RPMI7951 (cell line): Measurements from ENCODE around the gene RALGAPB. TPM values are rescaled to one million over a fixed set of nuclear protein-coding genes. Genes with fewer than 3 reads are reported as not detected.
"Not testable (repeated sequence)": the region's sequence is repeated elsewhere in the genome, so short reads cannot be mapped to it uniquely, and the experiment has no call there.

Experiments used
- DNase-seq: peaks from one replicate; pipeline ENCODE4 v3.0.0-alpha.2; 2012; ENCODE audit warnings: low read depth
- total RNA-seq: library from RNA; depleted of rRNA; stranded (reverse); fragments of >200 nt; shearing (Covaris generic); gene quantifications from 2 replicates; pipeline ENCODE4 v1.2.3, GENCODE V29; 2014

The RALGAPB gene
- total RNA-seq, 1 experiment from 2014 or later, result 33.8 TPM

DNA sequence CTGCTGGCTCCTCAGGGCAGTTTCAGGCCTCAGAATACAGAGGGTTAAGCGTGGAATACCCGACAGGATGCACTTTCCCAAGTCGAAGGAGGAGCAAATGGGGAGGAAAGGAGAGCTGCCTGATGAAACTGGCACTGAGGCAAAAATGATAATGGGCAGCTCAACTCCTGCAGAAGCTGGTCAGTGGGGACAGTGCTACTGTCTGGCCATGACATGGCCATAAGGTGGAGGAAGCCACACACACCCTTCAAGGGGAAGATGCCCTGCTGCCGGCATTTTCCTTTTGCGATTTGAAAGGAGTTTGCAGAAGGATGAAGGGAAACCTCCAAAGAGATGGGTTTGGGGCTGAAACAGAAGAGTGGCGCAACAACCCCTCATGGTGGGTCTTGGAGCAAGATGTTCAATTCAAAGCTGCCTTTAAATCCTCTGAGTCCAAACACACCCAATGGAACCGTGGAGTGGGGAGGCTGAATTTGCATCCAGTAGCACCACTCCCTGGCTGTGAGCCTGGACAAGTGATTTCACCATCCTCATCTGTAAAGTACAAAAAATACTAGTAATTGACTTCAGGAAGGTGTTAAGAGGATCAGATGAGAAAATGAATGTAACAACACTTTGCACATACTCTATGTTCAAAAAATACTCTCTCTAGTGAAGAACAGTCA, 111.6 kb downstream of the RALGAPB start:
- no peak for DNase-seq

DNA sequence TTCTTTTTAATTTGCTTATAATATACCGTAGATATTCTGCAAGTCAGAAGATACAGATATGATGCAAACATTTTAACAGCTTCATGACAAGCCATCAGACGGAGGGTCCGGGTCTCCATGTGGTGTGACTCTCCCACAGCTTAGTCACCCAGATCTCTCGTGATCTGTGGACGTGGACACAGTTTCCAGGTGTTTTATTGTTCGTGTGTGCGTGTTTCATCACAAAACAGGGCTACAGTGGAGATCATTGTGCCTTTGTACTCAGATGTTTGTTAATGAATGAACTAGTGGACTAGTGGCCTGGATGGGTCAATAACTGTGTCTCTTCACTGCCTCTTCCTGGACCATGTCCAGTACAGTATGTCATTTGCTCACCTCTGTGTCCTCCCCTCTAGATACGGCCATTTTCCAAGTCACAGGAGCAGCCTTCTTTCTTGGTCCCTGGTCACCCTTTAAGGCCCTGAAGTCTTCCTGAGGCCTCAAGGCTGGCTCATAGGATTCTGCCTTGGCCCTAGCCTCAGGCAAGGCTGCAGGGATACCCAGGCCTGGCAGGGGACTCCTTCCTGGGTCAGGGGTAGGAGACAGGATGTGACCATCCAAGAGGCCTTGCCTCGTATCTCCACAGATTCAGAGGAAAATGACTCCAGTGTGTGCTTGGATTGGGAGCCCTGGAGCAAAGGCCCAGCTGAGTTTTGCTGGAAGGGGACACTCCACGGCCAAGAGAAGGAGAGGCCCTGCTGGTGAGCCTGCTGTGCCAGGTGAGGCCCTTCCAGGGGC, 112.9 kb downstream of the RALGAPB start:
- DNase-seq, result no peak

DNA sequence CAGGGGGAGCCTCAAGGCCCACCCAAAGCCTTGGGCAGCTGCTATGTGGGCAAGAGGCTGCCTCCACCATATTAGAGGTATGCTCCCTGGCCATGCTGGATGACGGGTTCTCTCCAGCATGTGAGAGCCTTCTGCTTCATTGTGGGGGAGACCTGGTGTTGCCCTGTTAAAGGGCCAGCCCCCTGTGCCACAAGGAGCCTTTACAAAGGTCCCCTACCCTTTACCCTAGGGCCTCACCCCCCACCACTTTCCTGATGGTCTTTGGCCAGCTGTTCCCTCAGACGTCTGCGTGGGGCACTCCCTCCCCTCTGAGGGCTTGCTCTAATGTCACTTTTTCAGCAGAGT, 113.5 kb downstream of the RALGAPB start:
- no peak for DNase-seq

DNA sequence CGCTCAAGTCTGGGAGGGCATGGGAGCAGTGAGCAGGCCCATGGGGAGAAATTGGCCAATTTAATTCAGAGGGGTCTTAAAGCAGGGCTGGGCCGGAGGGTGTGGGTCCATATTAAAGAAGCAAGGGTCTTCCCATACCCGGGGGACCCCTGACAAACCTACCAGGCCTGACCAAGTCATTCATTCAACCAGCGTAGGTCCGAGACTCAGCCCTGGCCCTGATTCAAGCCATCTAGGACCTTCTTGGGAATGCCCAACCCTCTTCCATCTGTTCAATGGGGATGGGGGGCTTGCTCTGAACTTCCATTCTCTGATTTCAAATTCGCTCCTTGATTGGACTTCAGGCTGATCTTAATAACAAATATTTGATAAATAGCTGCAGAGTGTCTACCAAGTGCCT, 115.7 kb downstream of the RALGAPB start:
- no peak for DNase-seq

DNA sequence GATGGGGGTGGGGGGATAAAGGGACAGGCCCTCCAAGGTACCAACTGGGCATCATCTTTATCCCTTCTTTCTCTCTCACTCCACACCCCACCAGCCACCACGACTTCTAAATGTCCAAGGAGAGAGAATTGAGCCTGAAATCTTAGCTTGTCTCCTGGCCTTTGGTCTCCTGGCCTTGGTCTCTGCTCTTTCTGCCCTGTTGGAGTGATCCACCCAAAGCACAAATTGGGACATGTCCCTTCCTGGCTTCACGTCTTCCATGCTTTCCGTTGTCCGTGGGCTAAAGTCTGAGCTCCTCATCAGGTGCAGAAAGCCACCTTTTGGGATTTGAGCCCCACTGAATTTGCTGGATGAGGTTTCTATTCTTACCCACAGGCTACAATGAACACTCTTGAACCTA, 116.7 kb downstream of the RALGAPB start:
- DNase-seq, result no peak

DNA sequence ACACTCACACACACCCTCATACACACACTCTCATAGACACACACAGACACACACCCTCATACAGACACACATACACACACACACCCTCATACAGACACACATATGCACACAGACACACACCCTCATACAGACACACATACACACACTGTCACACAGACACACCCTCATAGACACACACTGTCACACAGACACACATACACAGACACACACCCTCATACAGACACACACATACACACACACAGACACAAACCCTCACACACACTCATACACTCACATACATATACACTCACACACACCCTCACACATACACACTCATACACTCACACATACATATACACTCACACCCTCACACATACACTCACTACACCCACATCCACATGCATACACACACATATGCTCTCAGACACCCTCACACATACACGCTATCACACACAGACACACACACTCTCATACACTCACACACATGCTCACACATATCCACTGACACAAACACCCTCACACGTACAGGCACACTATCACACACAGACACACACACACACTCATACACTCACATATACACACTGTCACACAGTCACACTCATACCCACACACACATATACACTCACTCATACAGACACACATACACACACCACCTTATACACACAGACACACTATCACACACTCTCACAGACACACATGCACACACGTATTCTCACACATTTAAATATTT, 117.5 kb downstream of the RALGAPB start:
- DNase-seq, result no peak

DNA sequence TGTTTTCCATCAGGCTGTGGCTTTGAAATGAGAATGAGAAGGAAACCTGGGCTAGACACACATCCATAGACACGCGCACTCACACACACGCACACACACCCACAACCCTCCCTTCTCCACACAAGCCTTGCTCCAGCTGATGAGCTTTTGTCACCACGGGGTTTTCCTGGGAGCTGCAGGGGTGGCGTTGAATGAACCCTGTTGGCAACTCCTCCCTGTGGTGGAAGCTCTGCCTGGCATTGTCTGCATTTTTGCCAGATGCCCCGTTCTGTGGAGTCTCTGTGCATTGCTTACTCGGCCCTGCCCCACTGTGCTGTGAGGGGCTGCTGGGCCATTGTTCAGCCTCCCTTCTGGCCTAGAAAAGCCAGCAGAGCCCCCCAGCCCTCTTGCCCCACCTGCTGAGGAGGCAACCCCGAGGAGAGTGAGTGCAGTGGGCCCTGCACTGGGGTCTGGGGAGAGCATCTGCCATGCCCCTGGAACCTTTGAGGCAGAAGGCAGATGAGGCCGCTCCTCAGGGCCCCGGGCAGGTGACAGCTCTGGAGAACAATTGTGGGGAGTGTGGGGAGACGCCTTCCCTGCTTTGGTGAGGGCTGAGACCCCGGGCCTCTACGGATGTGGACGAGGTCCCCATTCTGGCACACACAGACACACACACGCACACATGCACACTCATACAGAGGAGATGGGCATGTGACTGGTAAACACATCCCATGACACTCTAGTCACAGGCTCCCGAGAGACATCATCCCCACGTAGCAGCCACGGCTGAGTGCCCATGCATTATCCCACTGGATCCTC, 118.2 kb downstream of the RALGAPB start:
- DNase-seq, result peak; percentile 18

DNA sequence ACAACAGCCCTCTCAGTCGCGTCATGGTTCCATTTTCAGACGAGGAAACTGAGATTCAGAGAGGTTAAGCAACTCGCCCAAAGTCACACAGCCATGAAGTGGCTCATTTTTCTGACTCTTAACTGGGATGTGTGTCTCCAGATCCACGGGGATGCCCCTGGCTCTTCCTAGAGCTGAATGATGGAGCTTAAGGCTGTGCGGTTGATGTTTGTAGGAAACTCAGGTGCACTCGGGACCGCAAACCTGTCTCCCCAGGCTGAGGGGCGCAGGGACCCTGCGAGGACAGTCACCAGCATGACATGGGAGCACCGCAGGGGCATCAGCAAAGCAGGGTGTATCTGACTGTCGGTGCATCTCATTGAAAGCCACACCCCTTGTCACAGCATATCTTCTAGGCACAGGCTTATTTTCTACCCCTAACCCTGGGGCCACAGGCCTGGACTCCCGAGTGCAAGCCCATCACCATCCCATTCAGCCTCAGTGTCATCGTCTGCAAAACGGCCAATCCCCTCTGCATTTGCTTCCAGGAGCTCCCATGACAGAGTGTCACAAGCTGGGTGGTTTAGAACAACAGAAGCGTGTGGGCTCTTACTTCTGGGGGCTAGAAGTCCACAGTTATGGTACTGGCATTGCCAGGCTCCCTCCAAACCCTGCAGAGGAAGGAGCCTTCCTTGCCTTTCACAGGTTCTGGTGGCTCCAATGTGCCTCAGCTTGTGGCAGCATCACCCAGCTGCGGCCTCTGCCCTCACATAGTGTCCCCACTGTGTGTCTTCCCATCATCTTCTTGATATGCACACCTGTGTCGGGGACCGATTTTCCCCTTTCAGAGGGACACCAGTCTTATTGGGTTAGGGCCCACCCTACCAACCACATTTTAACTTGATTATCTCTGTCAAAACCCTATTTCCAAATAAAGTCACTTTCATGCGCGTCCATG, 119.1 kb downstream of the RALGAPB start:
- DNase-seq, result no peak

DNA sequence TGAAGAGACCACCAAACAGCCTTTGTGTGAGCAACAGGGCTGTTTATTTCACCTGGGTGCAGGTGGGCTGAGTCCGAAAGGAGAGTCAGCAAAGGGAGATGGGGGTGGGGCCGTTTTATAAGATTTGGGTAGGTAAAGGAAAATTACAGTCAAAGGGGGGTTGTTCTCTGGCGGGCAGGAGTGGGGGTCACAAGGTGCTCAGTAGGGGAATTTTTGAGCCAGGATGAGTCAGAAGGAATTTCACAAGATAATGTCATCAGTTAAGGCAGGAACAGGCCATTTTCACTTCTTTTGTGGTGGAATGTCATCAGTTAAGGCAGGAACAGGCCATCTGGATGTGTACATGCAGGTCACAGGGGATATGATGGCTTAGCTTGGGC, 119.8 kb downstream of the RALGAPB start:
- DNase-seq, result peak; percentile 37

DNA sequence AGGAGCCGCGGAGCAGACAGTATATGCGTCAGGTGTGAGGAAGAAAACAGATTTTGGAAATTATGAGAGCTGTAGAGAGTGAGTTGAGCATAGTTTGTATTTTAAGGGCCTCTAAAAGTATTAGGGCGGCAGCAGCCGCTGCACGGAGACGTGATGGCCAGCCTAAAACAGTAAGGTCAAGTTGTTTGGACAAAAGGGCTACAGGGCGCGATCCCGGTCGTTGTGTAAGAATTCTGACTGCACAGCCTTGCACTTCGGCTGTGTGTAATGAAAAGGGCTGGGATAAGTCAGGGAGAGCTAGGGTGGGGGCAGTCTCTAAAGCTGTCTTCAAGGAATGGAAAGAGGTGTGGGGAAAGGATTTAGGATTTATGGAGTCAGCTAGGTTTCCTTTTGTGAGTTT, 121.6 kb downstream of the RALGAPB start:
- DNase-seq, result not testable (repeated sequence)

DNA sequence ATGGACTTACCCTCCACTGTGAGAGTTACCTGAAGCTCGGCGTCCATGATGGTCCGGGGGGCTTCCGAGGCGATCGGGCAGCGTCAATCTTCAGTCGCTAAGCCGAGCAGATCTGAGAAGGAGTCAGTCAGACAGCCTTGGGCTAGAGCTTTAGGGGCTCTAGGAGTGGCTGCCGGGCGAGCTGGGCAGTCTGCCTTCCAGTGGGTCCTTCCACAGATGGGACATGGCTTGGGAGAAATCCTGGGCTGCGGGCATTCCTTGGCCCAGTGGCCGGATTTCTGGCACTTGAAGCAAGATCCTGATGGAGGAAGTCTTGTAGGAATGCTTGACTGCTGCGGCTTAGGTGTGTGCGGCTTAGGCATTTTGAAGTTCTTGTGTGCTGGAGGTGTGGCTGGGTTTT, 123.2 kb downstream of the RALGAPB start:
- not testable (repeated sequence) for DNase-seq

DNA sequence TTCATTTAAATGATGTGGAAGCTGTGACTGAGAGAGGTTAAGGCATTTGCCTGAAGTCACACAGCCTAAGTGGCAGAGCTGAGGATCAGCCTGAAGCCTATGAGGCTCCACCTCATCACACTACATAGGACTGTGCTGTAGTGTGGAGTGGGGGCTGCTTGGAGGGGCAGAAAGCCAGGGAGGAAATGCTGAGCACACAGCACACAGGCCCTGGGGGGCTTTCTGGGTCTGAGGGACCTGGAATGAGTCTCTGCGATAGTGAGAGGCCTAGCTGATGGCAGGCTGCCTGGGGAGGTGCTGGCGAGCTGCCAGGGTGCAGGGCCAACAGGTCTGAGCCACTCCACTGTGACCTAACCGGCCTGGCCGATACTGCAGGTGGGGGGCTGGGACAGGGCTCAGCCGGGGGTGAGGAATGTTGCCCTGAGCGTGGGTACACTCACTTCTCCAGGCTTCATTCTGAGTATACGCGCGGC, 126.8 kb downstream of the RALGAPB start:
- peak; percentile 20 for DNase-seq

DNA sequence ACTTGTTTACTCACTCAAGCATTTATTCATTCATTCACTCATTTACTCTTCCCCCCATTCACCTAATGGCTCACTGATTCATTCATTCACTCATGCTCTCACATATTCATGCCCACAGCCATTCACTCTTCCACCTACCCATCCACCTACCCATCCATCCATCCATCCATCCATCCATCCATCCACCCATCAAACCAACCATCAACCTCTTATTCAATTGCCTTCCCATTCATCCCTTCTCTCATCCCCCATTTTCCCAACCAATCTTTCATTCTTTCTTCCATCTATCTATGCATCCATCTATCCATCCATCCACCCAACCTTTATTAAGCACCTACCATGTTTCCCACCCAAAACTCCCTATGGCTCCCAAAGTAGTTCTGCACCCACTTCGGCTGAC, 127.4 kb downstream of the RALGAPB start:
- no peak for DNase-seq

DNA sequence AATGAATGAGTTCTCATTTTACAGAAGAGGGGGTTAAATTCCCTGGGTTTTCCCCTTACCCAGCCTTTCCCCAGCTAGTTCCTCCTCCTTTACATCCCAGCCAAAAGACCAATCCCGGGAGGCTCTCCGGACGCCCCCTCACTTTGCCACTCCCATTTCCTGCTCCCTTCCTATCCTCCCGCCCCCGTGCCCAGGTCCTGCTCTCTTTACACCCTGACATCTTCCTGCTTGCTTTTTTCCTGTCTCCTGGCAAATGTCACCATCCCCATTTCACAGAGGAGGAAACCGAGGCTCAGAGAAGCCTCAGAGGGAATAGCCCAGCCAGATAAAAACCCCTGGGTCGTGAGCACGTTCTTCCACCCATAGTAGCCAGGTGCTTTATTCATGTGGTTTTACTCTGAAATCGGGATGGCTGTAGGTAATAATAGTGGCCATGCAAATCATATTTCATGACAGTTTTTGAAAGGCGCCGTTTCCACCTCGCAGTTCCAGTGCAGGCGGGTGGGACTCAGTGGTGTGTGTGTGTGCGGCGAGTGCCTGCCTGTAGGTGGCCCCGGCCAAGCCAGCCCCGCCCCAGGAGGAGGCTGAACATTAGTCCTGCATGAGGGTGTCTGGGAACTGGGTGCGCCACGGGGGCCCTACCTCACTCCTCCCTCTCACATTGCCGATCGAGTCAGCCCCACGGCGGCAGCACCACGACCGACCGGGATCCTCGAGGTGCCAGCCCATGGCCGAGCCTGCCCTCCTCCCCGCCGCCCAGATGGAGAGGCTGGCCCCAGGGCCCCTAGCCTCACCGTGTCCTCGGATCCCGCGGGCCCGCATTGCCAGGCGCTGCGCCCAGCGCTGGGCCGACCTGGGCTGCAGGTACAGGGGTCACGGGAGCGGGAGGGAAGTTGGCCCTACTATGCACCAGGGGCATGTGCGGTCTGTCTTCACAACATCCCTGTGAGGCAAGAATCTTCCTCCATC, 128.9 kb downstream of the RALGAPB start, which contains the start of gene ARHGAP40:
TSS of gene ARHGAP40 (plus strand) at position 594 of the 969 bp plus-strand sequence.
- DNase-seq, result no peak

DNA sequence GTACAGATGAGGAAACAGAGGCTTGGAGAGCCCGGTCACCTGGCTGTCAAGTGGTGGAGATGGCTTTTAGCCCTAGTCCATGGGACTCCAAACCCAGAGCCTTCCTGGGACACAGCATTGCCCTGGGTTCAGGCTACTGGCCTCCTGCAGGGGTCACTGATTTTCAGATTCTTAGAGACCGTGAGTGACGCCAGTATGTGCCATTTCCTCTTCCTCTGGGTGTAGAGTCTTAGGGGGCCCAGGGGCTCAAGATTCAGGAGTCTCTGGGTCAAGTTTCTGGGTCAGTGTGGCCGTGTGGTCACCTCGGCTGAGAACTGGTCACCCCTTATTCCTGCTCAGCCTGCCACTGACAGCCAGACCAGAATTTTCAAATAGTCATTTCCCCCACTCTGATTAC, 129.5 kb downstream of the RALGAPB start:
- DNase-seq, result no peak

DNA sequence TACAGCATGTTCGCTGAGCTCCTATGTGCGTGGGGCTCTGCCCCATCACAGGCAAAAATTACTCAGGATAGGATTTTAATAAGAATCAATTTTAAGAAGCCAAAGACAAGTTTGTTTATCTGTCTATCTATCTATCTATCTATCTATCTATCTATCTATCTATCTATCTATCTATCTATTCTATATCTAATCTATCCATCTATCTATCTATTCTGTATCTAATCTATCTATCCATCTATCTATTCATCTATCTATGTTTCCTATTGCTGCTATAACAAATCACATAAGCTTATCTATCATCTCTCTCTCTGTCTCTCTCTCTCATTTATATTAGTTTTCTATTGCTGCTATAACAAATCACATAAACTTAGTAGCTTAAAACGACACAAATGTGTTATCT, 130.6 kb downstream of the RALGAPB start:
- no peak for DNase-seq

DNA sequence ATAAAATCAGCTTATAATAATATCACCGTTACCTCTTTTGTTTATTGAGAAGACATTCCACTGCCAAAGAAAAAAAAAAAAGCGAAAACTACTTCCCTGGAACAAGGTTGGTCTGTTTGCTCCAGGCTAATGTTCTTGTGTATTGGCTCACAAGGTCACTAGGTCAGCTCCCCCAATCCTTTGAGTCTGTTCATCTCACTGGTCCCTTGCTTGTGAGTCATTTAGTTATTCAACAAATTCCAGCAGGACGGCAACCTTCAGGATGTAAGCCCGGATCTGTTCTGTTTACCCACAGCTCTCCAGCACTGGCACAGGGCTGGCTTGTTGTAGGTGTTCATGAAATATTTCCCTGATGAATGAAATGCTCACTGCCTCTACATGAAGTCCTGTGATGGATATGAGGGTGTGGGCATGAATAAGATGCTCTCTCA, 132.2 kb downstream of the RALGAPB start:
- peak; percentile 78 for DNase-seq

DNA sequence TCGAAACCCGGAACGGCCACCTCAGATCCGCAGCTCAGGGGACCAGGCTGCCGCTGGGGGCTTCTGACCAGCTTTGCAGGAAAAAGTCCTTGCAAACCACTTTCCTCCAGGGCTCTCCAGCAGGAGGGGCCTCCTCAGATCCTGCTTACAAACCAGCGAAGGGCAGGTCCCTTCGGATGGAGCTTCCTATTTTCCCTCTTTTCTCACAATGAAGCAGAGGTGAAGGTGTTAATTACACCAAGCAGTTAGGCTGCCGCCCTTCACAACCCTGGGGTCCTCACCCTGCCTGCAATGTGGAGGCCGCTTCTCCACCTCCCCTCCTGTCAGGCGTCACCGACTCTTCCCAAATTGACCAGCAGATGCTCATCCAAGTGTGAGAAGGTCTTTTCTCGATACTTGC, 134.7 kb downstream of the RALGAPB start:
- DNase-seq, result no peak

DNA sequence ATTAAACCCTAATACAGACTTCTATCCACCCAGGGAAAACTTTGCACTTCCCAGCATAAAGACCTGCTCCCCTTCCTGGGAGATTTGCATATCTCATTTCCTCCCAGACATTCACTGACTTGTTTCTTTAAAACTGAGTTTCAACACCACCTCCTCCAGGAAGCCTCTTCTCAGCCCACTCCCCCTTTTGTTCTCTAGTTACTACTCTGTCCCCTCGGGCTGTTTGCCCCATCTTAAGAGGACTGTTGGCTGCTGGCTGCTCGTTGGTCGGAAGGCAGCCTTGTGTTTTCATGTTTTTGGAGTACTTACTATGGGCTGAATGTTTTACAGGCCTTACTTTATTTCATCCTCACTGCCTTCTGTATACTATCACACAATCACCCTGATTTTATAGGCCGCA, 135.5 kb downstream of the RALGAPB start:
- DNase-seq, result no peak

DNA sequence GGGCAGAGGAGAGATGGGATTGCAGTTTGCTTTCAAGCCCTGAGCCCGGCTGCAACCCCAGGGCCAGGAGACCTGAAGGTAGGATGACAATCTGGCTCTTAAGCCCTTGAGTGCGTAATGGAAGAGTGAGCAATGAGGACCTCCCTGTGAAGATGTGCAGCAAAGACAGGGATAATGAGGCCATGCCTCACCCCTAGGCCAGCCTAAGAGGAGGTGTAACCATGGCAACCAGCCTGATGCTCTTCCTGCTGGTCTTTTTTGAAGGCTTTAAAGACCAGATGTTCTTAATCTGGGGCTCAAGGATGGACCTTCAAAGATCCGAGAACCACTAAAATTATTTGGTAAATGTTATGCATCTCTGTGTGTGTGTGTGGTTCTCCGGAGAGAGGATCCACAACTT, 137.2 kb downstream of the RALGAPB start:
- DNase-seq, result no peak
